Measurements from ENCODE around the gene CACNA1D.

CACNA1D gene

GRCh38 chr3:53754325-53754724 lies 259.9 kb downstream of the CACNA1D start:
- ATAC-seq (no peak), DNase-seq (no peak)

DNA sequence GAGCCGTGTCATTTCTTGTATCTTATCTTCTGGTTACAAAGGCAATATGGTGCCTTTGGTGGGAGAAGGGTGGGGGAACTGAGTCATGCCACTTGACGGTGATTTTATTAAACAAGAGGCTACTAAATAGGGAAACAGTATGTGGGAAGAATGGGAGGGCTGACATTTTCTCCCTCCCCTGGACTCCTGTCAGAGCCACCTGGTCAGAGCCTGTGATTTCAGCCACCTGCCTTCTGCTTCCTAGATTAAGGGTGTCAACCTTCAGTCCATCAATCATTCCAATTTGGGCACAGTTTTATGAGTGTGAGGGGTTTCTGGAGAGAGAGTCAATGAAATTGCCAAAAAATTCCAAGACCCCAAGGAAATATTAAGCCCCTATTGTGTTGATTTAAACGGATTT lies 264.4 kb downstream of the CACNA1D start:
- DNase-seq (no peak), ATAC-seq (no peak)

GRCh38 chr3:53763353-53763752 lies 268.9 kb downstream of the CACNA1D start:
- ATAC-seq, result no peak

DNA sequence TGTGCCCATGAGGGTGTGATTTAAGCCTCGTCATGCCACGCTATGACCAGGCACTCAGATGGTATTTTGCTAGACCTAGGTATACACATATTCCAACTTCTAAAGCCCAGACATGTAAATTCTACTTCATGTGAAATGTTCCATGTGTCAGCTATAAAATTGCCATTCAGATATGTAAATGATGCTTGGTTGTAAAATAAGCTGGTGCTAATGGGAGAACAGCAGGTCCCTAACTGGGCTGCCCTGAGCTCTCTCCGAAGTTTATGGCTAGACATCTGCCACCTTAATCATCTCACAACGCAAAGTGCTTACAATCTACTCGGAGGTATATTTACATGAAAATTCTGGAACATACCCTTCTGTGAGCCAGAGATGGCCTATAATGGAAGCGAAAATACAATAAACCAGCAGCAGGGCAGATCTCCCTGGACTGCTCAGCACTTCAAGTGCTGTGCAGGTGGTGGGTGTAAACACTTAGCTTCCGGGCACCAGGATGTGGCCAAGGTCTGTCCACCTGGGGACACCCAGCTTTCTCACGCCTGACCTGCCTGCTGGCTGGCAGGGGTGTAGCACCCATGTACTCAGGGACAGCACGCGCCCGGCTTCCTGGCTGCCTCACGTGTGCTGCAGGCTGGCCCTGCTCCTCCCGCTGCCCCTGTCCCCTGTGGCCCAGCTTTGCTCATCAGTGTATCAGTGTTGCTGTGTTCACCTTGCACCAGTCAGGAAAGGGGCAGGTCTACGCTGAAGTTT lies 269.8 kb downstream of the CACNA1D start:
- ATAC-seq (no peak), DNase-seq (no peak)

More at GRCh38 chr3:53763353-53763752, 268.9 kb downstream of the CACNA1D start:
- DNase-seq, result no peak

DNA sequence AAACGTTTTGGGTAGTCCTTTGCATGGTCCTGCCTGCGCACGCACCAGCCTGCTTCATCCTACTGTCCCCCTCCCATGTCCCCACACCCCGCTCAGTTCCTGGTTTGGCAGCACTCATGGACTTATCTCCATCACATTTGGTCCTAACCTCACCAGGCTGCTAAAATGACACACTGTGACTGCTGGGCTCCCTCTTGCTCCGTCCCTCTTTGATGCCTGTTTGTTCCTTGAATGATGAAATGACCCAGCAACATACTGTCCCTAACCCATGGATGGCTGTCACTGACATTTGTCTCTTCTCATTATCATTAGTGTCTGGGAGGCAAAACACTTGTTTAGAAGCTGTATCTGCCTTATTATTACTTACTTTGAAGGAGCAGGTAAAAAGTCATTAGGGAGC lies 271.3 kb downstream of the CACNA1D start:
- DNase-seq (no peak), ATAC-seq (no peak)

DNA sequence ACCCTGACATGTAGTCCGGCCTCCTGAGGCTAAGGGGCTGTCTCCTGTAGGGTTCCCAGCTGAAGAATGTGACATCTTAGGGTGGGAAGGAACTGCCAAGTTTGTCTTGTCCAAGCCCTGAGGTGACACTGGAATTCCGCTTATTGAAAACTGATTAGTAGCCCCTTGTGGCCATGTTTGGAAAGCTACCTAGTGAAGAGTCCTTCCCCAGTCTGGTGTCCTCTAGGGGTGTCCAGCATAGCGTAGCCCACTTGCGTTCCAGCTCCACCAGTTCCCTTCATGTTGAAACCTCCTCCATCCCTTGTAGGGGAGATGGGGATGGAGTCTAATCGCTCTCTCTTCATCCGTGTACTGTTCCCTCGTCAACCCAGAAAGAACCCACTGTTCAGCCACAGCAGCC lies 272.3 kb downstream of the CACNA1D start:
- DNase-seq, result no peak

GRCh38 chr3:53768478-53769459 lies 274.4 kb downstream of the CACNA1D start:
- ATAC-seq, result no peak
- no peak for DNase-seq

More for the DNA sequence above, 272.3 kb downstream of the CACNA1D start:
- ATAC-seq, result no peak

- ATAC-seq, result no peak
- DNase-seq, result no peak
These were observed 278.2 kb downstream of the CACNA1D start for GRCh38 chr3:53772562-53772961.

DNA sequence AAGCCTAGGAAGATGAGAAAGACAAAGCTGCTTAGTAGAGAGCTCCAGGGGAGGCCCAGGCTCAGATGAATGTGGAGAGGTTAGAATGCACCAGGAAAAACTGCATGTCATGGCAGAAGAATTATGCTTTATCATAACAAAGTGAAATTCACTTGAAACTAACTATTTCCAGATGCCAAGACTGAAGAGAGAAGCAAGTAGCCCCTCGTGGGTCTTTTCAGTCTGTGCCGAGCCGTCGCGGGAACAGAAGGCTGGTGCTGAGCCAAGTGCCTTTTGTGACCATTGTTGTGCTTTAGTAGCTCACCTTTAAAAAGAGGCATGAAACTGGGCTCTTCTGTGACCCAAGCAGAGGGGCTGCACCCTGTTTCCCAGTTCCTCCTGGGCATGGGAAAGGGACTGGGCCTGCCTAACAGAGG lies 278.6 kb downstream of the CACNA1D start:
- ATAC-seq (no peak), DNase-seq (no peak)

DNA sequence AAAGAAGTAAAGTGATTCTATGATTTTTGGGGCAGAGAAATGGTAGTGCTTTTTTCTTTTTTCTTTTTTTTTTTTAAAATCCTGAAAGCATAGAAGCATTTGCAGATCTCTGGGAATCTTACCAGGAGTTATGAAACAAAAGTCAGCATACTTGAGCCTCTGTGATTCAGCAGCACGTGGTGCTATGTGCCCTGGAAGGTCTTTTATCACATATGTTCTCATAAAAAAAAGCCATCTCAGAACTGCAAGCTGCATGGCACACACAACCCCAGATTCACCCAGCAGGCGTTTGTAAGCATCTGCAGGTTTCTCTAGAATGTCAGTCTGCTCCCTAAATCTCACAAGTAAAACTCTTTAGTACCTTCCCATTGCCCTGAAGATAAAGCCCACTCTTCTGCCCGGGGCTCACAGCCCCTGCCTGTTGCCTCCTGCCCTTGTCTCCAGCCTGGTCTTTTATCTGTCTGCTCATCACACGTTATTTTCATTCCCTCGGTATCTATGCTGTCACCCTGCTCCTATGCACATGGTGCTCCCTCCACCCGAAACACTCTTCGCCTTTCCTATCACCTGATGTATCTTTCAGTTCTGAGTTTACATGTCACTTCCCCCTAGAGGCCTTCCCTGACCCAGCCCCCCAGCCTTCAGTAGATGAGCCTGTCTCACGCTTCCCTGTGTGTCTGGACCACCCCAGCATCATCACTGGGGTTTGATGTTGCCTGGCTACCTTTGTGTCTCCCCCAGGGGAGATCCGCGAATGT lies 279.4 kb downstream of the CACNA1D start:
- no peak for ATAC-seq
- no peak for DNase-seq

GRCh38 chr3:53774414-53774813 lies 280.0 kb downstream of the CACNA1D start:
- DNase-seq (no peak), ATAC-seq (no peak)

DNA sequence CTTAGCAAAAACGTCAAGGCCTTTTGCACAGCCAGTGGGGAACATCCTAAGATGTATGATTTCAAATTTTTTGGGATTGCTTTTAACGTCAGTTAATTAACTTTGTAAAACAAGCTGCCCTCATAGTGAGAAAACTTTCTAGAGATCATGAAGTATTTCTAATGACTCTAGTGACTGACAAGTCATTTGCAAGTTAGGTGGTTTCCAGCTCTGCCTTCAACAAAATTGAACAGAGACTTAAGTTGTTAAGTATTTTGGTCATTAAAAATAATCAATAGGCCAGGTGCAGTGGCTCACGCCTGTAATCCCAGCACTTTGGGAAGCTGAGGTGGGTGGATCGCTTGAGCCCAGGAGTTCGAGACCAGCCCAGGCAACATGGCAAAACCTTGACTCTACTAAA lies 280.6 kb downstream of the CACNA1D start:
- ATAC-seq (no peak), DNase-seq (no peak)

DNA sequence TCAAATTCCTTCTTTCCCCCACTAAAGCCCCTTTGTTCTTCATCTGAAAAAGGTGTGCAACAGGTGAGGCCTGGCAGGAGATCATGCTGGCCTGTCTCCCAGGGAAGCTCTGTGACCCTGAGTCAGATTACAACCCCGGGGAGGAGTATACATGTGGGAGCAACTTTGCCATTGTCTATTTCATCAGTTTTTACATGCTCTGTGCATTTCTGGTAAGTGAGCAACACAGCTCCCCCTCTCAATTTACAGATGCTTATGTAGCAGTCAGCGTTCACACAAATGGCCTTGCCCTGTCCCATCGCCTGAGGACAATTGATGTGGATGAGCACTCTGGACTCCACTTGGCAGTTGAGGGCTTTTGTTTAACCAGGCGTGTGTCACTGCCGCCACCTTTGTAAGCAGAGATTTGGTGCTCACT lies 281.4 kb downstream of the CACNA1D start:
- ATAC-seq (no peak), DNase-seq (no peak)

DNA sequence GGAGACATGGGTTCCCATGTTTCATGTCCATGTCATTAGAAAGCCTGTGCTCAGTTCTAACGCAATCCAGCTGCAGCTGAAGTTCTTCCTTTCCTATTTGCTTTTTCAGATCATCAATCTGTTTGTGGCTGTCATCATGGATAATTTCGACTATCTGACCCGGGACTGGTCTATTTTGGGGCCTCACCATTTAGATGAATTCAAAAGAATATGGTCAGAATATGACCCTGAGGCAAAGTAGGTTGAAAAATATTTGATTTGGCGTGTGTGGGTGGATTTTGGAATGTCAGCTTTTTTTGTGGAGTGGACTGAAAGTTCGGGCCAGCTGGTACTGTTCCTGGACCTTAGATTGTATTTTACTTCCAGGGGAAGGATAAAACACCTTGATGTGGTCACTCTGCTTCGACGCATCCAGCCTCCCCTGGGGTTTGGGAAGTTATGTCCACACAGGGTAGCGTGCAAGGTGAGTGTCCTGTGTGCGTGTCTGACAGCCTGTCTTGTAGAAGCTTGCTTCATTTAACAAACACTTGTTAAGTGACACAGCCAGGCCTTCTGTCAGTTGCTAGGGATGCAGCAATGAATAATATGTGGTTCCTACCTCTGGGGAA lies 282.2 kb downstream of the CACNA1D start:
- ATAC-seq (no peak), DNase-seq (no peak)

GRCh38 chr3:53777468-53777867 lies 283.1 kb downstream of the CACNA1D start:
- DNase-seq (no peak), ATAC-seq (no peak)

- ATAC-seq (no peak), DNase-seq (no peak)
These were observed 283.7 kb downstream of the CACNA1D start for GRCh38 chr3:53778153-53778552.

GRCh38 chr3:53780171-53780570 lies 285.8 kb downstream of the CACNA1D start:
- ATAC-seq, result no peak
- DNase-seq, result no peak

DNA sequence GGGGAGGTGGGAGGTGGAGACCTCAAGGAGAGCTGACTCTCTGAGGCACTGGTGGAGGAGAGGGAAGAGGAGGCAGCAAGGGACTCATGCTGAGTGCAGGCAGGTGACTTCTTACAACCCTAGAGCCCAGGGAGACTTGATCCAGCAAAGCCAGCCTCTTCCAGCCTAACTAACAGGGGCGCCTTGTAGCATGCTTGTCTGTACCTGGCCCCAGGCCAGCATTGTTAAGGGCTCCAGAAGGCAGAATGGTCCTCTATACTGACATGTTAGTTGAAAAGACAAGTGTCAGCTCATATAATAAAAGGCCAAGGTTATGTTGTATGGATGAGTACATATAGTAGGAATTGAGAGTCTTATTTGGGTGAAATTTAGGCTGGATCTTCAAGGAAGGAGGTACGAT lies 286.4 kb downstream of the CACNA1D start:
- ATAC-seq (no peak), DNase-seq (no peak)

DNA sequence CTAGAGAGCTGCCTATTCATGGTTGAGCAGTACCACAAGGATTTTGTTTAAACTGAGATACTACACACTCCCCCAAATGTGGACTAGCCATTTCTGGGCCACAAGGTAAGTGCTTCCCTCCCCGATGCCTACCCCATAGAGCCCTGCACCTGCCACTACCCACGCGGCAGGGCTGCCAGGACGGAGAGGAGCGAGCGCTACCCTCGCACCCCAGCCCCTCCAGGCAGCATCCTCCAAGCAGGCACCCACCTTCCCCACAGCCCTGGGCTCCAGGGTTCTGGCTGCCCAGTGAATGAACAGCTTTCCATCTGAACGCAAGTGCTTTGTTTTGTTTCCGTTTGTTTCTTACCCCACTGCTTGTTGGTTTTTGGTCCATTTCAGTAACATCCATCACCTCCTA lies 292.6 kb downstream of the CACNA1D start:
- ATAC-seq, result no peak
- DNase-seq, result no peak

DNA sequence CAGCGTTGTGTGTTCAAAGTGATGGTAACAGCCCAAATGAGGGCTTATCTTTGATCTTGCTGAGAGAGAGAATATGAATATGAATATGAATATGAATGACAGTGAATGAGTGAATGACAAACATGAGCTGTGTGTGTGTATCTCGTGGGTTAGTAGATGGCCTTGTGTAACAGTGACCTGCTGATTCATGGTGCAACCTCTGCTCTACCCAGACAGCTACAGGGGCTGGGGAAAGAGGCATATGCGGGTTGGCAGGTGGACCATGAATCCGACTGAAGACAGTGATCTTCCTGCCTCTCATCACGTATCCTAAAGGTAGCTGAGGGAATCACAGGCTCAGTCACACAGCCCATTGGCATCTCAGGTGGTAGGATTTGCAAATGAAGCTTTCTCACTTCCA lies 293.6 kb downstream of the CACNA1D start:
- no peak for ATAC-seq
- no peak for DNase-seq

DNA sequence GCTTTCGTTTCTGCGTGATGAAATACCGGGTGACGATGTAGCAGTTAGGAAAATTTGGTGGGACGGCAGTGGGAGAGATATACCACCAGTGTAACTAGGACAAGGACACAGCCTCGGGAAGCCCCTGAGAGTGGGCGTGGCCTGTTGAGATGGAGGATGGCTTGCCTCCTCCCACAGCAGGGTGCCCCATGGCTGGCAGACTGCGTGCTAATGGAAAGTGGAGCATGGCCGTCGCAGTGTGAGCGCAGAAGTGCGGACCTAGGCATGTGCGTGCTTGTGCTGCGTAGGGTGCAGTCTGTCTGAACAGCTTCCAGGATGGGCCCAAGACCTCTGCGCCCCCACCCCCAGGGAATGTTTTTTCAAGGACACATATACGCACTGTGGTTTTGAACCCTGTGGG lies 295.0 kb downstream of the CACNA1D start:
- ATAC-seq, result no peak
- no peak for DNase-seq

DNA sequence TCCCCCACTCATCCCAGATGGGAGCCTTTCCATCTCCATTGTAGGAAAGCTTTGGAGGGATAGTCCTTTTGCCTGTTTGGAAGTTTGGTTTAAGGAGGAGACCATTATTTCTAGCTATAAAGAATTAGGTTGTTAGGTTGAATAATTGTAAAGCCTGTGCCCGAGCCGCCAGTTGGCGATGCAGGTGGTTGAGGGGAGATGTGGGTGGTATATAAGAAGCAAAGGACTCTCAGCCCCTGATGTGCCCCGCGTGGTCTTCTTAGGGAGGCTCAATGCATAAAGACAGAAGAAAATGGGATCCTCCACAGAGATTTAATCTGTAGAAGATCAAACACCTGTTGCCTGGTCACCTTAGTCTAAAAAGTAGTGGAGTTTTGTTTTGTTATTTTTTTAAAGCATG lies 296.1 kb downstream of the CACNA1D start:
- ATAC-seq, result no peak
- no peak for DNase-seq
